GM12878 (cell line): ENCODE results near the gene PKHD1. TPM values are rescaled to one million over a fixed set of nuclear protein-coding genes. Genes with fewer than 3 reads are reported as not detected.

Source experiments
- ATAC-seq: fragments of 200-7000 bp; cut with Tn5 transposase; 3 replicates; pipeline ENCODE4 v1.9.1; 2020; ENCODE audit warnings: mild to moderate bottlenecking, moderate library complexity
- BruUV-seq: library from RNA; stranded (reverse); fragments of 400-500 nt; replicated peaks from 2 replicates; lab custom pipeline; 2021; lab: Mats Ljungman, UMichigan
- CTCF ChIA-PET: fragments of 300-600 bp; sonication (Branson Sonifier 250); formaldehyde crosslinking; extraction: SDS; loops from one replicate; lab custom pipeline; 2021; ENCODE audit warnings: inconsistent platforms; lab: Yijun Ruan, JAX
- POLR2A ChIA-PET: fragments of 350-600 bp; formaldehyde crosslinking; extraction: SDS; loops from one replicate; lab custom pipeline; 2021; ENCODE audit warnings: inconsistent platforms; lab: Charles Lee
- RAD21 ChIA-PET: fragments of 300-600 bp; sonication (Branson Sonifier 250); formaldehyde crosslinking; loops from one replicate; lab custom pipeline; 2023; ENCODE audit warnings: antibody characterized with exemption; ENCODE audit not compliant: unreplicated experiment; lab: Charles Lee
- SMC1A ChIA-PET: fragments of 300-600 bp; sonication (Branson Sonifier 250); formaldehyde crosslinking; loops from one replicate; lab custom pipeline; 2023; ENCODE audit not compliant: unreplicated experiment, uncharacterized antibody; lab: Charles Lee
- DNase-seq: peaks from one replicate; pipeline ENCODE4 v3.0.0-alpha.2; 2011; ENCODE audit warnings: low read depth, low spot score
- FAIRE-seq: peaks from 3 replicates; lab custom pipeline; 2011; peaks lifted over from hg19 to GRCh38; lab: Jason Lieb, UNC
- H2AFZ ChIP-seq: 2 replicates; pipeline ENCODE4 v1.6.0; 2011; ENCODE audit warnings: low read depth, low read length, control low read depth; ENCODE audit not compliant: control insufficient read depth
- H3K27ac ChIP-seq: 2 replicates; pipeline ENCODE4 v1.5.1; 2011; ENCODE audit warnings: control low read depth; ENCODE audit not compliant: control insufficient read depth, insufficient read depth
- H3K27me3 ChIP-seq, 2 experiments: replicated peaks in 1 of 2; 2 replicates each; pipeline versions ENCODE4 v1.6.0 to v1.6.1; 2011; ENCODE audit warnings: low read length in 1 of 2; ENCODE audit not compliant: control insufficient read depth in 2 of 2, insufficient read depth in 2 of 2
- H3K36me3 ChIP-seq, 2 experiments: 2 replicates each; pipeline ENCODE4 v1.5.1; 2011; ENCODE audit warnings: low read length in 1 of 2; ENCODE audit not compliant: control insufficient read depth in 2 of 2, insufficient read depth in 2 of 2
- H3K4me1 ChIP-seq: 2 replicates; pipeline ENCODE4 v1.6.1; 2011; ENCODE audit warnings: mild to moderate bottlenecking, low read length, moderate library complexity, mixed read lengths; ENCODE audit not compliant: control insufficient read depth, insufficient read depth
- H3K4me2 ChIP-seq: 2 replicates; pipeline ENCODE4 v1.6.0; 2011; ENCODE audit warnings: control low read depth; ENCODE audit not compliant: control insufficient read depth, insufficient read depth
- H3K4me3 ChIP-seq: fragments of 200-600 bp; sonication (generic); 2 replicates; pipeline ENCODE4 v1.5.1; 2016
- H3K79me2 ChIP-seq: 2 replicates; pipeline ENCODE4 v1.6.0; 2011; ENCODE audit warnings: low read length; ENCODE audit not compliant: control insufficient read depth, insufficient read depth
- H3K9ac ChIP-seq: 2 replicates; pipeline ENCODE4 v1.8.0; 2011; ENCODE audit warnings: low read length, control low read depth, mixed read lengths; ENCODE audit not compliant: control insufficient read depth, insufficient read depth
- H3K9me3 ChIP-seq: replicated peaks from 3 replicates; pipeline ENCODE4 v1.5.1; 2011; ENCODE audit warnings: mild to moderate bottlenecking, low read length; ENCODE audit not compliant: control insufficient read depth, insufficient read depth
- H4K20me1 ChIP-seq: 2 replicates; pipeline ENCODE4 v1.6.0; 2011; ENCODE audit not compliant: control insufficient read depth, insufficient read depth
- CBFB ChIP-seq: IDR thresholded peaks from 2 replicates; pipeline ENCODE4 v1.6.1; 2016; ENCODE audit warnings: antibody characterized with exemption, low read depth
- CEBPB ChIP-seq, 2 experiments: fragments of 150-350 bp in 1 of 2; IDR thresholded peaks; 2 replicates each; pipeline ENCODE4 v1.6.1; 2012 to 2014; ENCODE audit warnings: low read depth in 2 of 2, low read length in 2 of 2, borderline replicate concordance in 1 of 2, inconsistent platforms in 1 of 2
- GABPA ChIP-seq: IDR thresholded peaks from 2 replicates; pipeline ENCODE4 v1.6.1; 2014; ENCODE audit warnings: antibody characterized with exemption, low read depth, mild to moderate bottlenecking, inconsistent platforms
- NFXL1 ChIP-seq: fragments of 450-650 bp; IDR thresholded peaks from 2 replicates; pipeline ENCODE4 v1.6.1; 2017; ENCODE audit warnings: antibody characterized with exemption, mild to moderate bottlenecking, borderline replicate concordance
- NR2F1 ChIP-seq: fragments of 450-650 bp; conservative IDR thresholded peaks from 2 replicates; pipeline ENCODE4 v1.6.1; 2017; ENCODE audit warnings: mild to moderate bottlenecking
- PAX5 ChIP-seq: IDR thresholded peaks from 2 replicates; pipeline ENCODE4 v1.6.1; 2011; ENCODE audit warnings: low read depth, low read length, borderline replicate concordance
- ZBED1 ChIP-seq: IDR thresholded peaks from 2 replicates; pipeline ENCODE4 v1.6.1; 2016; ENCODE audit warnings: borderline replicate concordance
- ZNF274 ChIP-seq: IDR thresholded peaks from one replicate; pipeline ENCODE4 v1.8.0; 2011; ENCODE audit not compliant: insufficient read length, insufficient read depth
- WGBS: methylation state at CpG from one replicate; pipeline ENCODE4 v1.1.6; 2016; ENCODE audit warnings: low lambda C conversion rate; ENCODE audit not compliant: insufficient replicate concordance, insufficient coverage; ENCODE audit errors: missing lambda C conversion rate; 5-methylcytosine and 5-hydroxymethylcytosine counted together
- in situ Hi-C: fragments of 300-500 bp; cut with MboI; formaldehyde crosslinking; loops from 9 replicates; pipeline ENCODE4 v1.14.3; 2018; ENCODE audit warnings: mixed read lengths
- intact Hi-C: fragments of 100-400 bp; cut with micrococcal nuclease; formaldehyde crosslinking; loops from one replicate; pipeline ENCODE4 v1.14.2; 2022; ENCODE audit not compliant: unreplicated experiment
- polyA plus RNA-seq, 11 experiments: library from polyadenylated mRNA; depleted of rRNA in 4 of 11; unstranded in 6 of 11; stranded (reverse) in 5 of 11; fragments of >200 nt; fragmentation: Nextera tagmentation in 4 of 11; fragmentation: Illumina TruSeq in 1 of 11; extraction: Ambion mirVana in 4 of 11; extraction: Trizol in 1 of 11; gene quantifications; 1 replicate in 1 of 11; 2 replicates in 10 of 11; pipeline versions ENCODE4 v1.2.1 to v1.2.3, GENCODE V29; 2011 to 2016; ENCODE audit warnings: inconsistent platforms in 2 of 11, missing spikeins in 2 of 11, low read depth in 1 of 11
- total RNA-seq, 4 experiments: library from RNA; depleted of rRNA in 3 of 4; stranded (reverse); fragments of >200 nt in 3 of 4; fragmentation: Illumina TruSeq in 1 of 4; extraction: Trizol in 1 of 4; gene quantifications; 2 replicates each; pipeline versions ENCODE4 v1.2.1 to v1.2.3, GENCODE V29; 2013 to 2021
- TF ChIP-seq, protein P1 (sequence below): fragments of 450-650 bp; formaldehyde crosslinking; IDR thresholded peaks from 2 replicates; pipeline ENCODE4 v1.4.0; 2022; ENCODE audit warnings: mild to moderate bottlenecking, moderate library complexity
- TF ChIP-seq, protein P2 (sequence below): fragments of 450-650 bp; IDR thresholded peaks from 2 replicates; pipeline ENCODE4 v1.6.1; 2017; ENCODE audit warnings: mild to moderate bottlenecking, low read depth, inconsistent platforms; ENCODE audit not compliant: poor library complexity, severe bottlenecking

The PKHD1 gene
- total and polyA plus RNA-seq, 10 of the 15 experiments (the other 5 are each of a cell fraction or from before 2014, with no cell fraction given), result under 0.01 to 0.90 (median 0.02) TPM; not detected in 1

DNA sequence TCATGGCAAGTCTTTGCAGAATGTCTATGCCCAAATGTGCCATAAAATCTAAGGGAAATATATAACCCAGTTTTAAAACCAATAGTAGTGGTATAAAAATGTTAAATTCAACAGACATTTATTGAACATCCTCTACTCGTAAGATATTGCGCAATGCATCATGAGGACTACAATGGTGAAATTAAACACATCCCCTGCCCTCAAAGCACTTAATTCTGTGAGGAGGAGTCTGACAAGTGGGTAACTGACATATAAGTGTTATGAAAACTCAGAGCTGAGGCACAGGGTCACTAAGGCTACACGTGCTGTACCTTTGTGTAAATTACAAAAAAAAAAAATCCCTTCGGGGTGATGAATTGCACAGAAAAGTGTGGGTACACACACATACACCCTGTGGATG is 6.2 kb downstream of the PKHD1 start:
- no peak overlapping the region for H3K4me2 ChIP-seq
- ChIA-PET SMC1A (no interaction called here), POLR2A (no interaction called here), RAD21 (no interaction called here), CTCF (interaction anchor here (0.6 kb wide), 1 partner anchor 200 kb away, joined by 3 read pairs; no protein-coding TSS in a partner anchor)
- no peaks in the 10 kb centered on the region for H3K4me1 ChIP-seq
- no peak overlapping the region for H3K27ac ChIP-seq
- H3K79me2 ChIP-seq, result no peaks in the 10 kb centered on the region
- peaks cover 0 to 5% of the 10 kb centered on the region in 2 experiments; a peak in 1 of 4 replicates for H3K27me3 ChIP-seq
- BruUV-seq, result no TSS peak
- FAIRE-seq (no peak), ATAC-seq (no peak), DNase-seq (no peak)
- intact Hi-C loops, result loop anchor here (5.0 kb wide), 1 partner anchor 51 kb away; no protein-coding TSS in a partner anchor
- H3K36me3 ChIP-seq, result no peaks in the 10 kb centered on the region
- H3K9me3 ChIP-seq, result no peaks in the 10 kb centered on the region
- H4K20me1 ChIP-seq, result no peaks in the 10 kb centered on the region
- H3K4me3 ChIP-seq, result no peak overlapping the region
- WGBS, result 55% methylated on average over 4 of the region's 4 CpGs
- TF ChIP-seq NFXL1 (no peak), CEBPB (IDR thresholded peaks at IDR 0.05; ENCODE audit: borderline replicate concordance in 1 of 2, low read depth in 2 of 2, low read length in 2 of 2) (peak in 1 of 2 experiments; percentile 75; a peak in 1 of 4 replicates)
- H2AFZ ChIP-seq, result no peak overlapping the region
- H3K9ac ChIP-seq, result no peak overlapping the region
- in situ Hi-C loops, result no loop called here

DNA sequence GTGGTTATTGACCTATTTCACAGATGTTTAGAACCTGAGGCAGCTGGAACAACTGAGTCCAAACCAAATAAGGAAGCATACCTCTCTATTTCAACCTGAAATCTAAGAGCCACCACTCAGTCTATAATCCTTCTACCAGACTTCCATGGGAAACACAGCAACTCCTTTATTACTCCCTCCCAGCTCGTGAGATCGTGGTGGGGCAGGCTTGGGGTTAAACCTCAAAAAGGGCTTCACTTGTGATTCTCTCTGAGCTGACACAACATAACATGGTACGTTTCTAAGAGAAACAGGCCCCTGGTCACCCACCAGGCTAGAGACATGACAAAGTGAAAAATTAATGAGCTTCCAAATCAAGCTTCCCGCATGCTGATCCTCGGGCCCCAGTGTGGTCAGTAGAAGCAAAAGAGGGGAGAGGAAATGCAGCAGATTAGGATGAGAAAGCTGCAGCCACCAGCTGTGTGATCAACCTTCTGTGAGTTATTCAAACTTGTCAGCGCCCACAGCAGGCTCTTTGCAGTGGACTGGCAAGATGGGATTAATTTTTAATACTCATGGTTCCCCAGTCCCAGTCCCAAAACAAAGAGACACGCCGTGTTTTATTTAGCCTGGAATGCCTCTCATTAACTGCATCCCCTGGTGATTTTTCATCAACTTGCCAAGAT is 9.3 kb downstream of the PKHD1 start:
- in situ Hi-C loops, result no loop called here
- POLR2A ChIA-PET, result no interaction called here
- TF ChIP-seq ZBED1, result no peak
- TF ChIP-seq NR2F1, result no peak
- TF ChIP-seq ZNF274, result no peak
- TF ChIP-seq CBFB, result no peak
- TF ChIP-seq, protein P1, sequence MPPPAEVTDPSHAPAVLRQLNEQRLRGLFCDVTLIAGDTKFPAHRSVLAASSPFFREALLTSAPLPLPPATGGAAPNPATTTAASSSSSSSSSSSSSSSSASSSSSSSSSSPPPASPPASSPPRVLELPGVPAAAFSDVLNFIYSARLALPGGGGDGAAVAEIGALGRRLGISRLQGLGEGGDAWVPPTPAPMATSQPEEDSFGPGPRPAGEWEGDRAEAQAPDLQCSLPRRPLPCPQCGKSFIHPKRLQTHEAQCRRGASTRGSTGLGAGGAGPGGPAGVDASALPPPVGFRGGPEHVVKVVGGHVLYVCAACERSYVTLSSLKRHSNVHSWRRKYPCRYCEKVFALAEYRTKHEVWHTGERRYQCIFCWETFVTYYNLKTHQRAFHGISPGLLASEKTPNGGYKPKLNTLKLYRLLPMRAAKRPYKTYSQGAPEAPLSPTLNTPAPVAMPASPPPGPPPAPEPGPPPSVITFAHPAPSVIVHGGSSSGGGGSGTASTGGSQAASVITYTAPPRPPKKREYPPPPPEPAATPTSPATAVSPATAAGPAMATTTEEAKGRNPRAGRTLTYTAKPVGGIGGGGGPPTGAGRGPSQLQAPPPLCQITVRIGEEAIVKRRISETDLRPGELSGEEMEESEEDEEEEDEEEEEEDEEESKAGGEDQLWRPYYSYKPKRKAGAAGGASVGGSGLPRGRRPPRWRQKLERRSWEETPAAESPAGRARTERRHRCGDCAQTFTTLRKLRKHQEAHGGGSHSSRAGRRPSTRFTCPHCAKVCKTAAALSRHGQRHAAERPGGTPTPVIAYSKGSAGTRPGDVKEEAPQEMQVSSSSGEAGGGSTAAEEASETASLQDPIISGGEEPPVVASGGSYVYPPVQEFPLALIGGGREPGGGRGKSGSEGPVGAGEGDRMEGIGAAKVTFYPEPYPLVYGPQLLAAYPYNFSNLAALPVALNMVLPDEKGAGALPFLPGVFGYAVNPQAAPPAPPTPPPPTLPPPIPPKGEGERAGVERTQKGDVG (CRISPR knock-in tag), result no peak
- TF ChIP-seq PAX5, result no peak
- TF ChIP-seq, protein P2, sequence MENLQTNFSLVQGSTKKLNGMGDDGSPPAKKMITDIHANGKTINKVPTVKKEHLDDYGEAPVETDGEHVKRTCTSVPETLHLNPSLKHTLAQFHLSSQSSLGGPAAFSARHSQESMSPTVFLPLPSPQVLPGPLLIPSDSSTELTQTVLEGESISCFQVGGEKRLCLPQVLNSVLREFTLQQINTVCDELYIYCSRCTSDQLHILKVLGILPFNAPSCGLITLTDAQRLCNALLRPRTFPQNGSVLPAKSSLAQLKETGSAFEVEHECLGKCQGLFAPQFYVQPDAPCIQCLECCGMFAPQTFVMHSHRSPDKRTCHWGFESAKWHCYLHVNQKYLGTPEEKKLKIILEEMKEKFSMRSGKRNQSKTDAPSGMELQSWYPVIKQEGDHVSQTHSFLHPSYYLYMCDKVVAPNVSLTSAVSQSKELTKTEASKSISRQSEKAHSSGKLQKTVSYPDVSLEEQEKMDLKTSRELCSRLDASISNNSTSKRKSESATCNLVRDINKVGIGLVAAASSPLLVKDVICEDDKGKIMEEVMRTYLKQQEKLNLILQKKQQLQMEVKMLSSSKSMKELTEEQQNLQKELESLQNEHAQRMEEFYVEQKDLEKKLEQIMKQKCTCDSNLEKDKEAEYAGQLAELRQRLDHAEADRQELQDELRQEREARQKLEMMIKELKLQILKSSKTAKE, result no peak
- TF ChIP-seq GABPA, result no peak

More for the DNA sequence above, 9.3 kb downstream of the PKHD1 start:
- Histone ChIP-seq H3K79me2 (no peaks in the 10 kb centered on the region), H3K9me3 (no peaks in the 10 kb centered on the region), H3K36me3 (no peaks in the 10 kb centered on the region), H3K4me1 (no peaks in the 10 kb centered on the region), H3K4me3 (no peak overlapping the region), H3K27ac (no peak overlapping the region), H4K20me1 (no peaks in the 10 kb centered on the region), H3K4me2 (no peak overlapping the region), H2AFZ (no peak overlapping the region), H3K27me3 (peaks cover 0 to 8% of the 10 kb centered on the region in 2 experiments; a peak in 1 of 4 replicates), H3K9ac (no peak overlapping the region)
- BruUV-seq, result no TSS peak
- FAIRE-seq, result no peak
- intact Hi-C loops, result no loop called here
- ChIA-PET SMC1A (no interaction called here), CTCF (no interaction called here), RAD21 (no interaction called here)
- WGBS, result 41% methylated on average over 8 of the region's 8 CpGs
- no peak for DNase-seq
- no peak for ATAC-seq
